Endothelial cell of umbilical vein (primary cell): ENCODE data around the gene USE1. TPM values are rescaled to one million over a fixed set of nuclear protein-coding genes. Genes with fewer than 3 reads are reported as not detected.
A peak's percentile ranks its signal among the peaks of the same experiment; 100 is the strongest.

ENCODE experiments used
- BruUV-seq: library from RNA; stranded (reverse); fragments of 400-500 nt; replicated peaks from 2 replicates; lab custom pipeline; 2021; lab: Mats Ljungman, UMichigan
- CTCF ChIA-PET: fragments of 300-600, 350-600 bp; sonication (Branson Sonifier 250); formaldehyde crosslinking; loops from one replicate; lab custom pipeline; 2021; ENCODE audit warnings: antibody characterized with exemption, inconsistent platforms; lab: Charles Lee
- POLR2A ChIA-PET: fragments of 300-600, 350-600 bp; sonication (Branson Sonifier 250); formaldehyde crosslinking; loops from one replicate; lab custom pipeline; 2021; ENCODE audit warnings: antibody characterized with exemption, inconsistent platforms; lab: Charles Lee
- DNase-seq: peaks from one replicate; pipeline ENCODE4 v3.0.0-alpha.2; 2011; ENCODE audit warnings: low read depth, low spot score
- FAIRE-seq: peaks from 2 replicates; lab custom pipeline; 2011; peaks lifted over from hg19 to GRCh38; lab: Jason Lieb, UNC
- H2AFZ ChIP-seq: 2 replicates; pipeline ENCODE4 v1.6.0; 2012; ENCODE audit warnings: low read depth, low read length, control low read depth, inconsistent platforms
- H3K27ac ChIP-seq: 2 replicates; pipeline ENCODE4 v1.5.1; 2011; ENCODE audit warnings: low read depth, mild to moderate bottlenecking, control low read depth, low read length, moderate library complexity; ENCODE audit not compliant: insufficient read depth
- H3K27me3 ChIP-seq, 2 experiments: 2 replicates each; pipeline versions ENCODE4 v1.6.0 to v1.6.1; 2011; ENCODE audit warnings: low read length in 2 of 2, mixed read lengths in 1 of 2; ENCODE audit not compliant: control insufficient read depth in 2 of 2, insufficient read depth in 2 of 2
- H3K36me3 ChIP-seq, 2 experiments: 2 replicates in 1 of 2; 3 replicates in 1 of 2; pipeline ENCODE4 v1.5.1; 2011; ENCODE audit warnings: low read length in 2 of 2, mild to moderate bottlenecking in 1 of 2, moderate library complexity in 1 of 2; ENCODE audit not compliant: control insufficient read depth in 2 of 2, insufficient read depth in 2 of 2; ENCODE audit errors: extremely low read depth in 1 of 2
- H3K4me1 ChIP-seq: 3 replicates; pipeline ENCODE4 v1.5.1; 2011; ENCODE audit warnings: mild to moderate bottlenecking, low read length; ENCODE audit not compliant: control insufficient read depth, insufficient read depth; ENCODE audit errors: extremely low read depth
- H3K4me2 ChIP-seq: 2 replicates; pipeline ENCODE4 v1.6.1; 2011; ENCODE audit warnings: low read length, control low read depth, mixed read lengths; ENCODE audit not compliant: insufficient read depth
- H3K4me3 ChIP-seq, 3 experiments: fragments of 200-600 bp in 1 of 3; sonication (generic), shearing (Covaris generic) in 1 of 3; replicated peaks in 1 of 3; 2 replicates each; pipeline ENCODE4 v1.5.1; 2011 to 2016; ENCODE audit warnings: control low read depth in 3 of 3, low read length in 3 of 3, mild to moderate bottlenecking in 2 of 3, inconsistent platforms in 1 of 3, low read depth in 1 of 3, moderate library complexity in 1 of 3; ENCODE audit not compliant: insufficient read depth in 1 of 3
- H3K79me2 ChIP-seq: 2 replicates; pipeline ENCODE4 v1.6.0; 2012; ENCODE audit warnings: low read length, inconsistent platforms; ENCODE audit not compliant: control insufficient read depth, insufficient read depth
- H3K9ac ChIP-seq: replicated peaks from 2 replicates; pipeline ENCODE3; 2011; ENCODE audit warnings: low read length, control low read depth; ENCODE audit not compliant: insufficient read depth; ENCODE audit errors: extremely low read depth
- H3K9me1 ChIP-seq: replicated peaks from 3 replicates; pipeline ENCODE4 v1.6.0; 2011; ENCODE audit warnings: mild to moderate bottlenecking, low read length; ENCODE audit not compliant: control insufficient read depth, insufficient read depth; ENCODE audit errors: extremely low read depth
- H3K9me3 ChIP-seq: replicated peaks from 2 replicates; pipeline ENCODE4 v1.5.1; 2012; ENCODE audit warnings: low read length, inconsistent platforms; ENCODE audit not compliant: control insufficient read depth, insufficient read depth
- H4K20me1 ChIP-seq: replicated peaks from 2 replicates; pipeline ENCODE3; 2011; ENCODE audit warnings: mild to moderate bottlenecking, low read length; ENCODE audit not compliant: control insufficient read depth, insufficient read depth; ENCODE audit errors: extremely low read depth
- EZH2 ChIP-seq: IDR thresholded peaks from 2 replicates; pipeline ENCODE4 v1.6.1; 2012; ENCODE audit warnings: borderline replicate concordance, low read depth, mild to moderate bottlenecking, moderate library complexity, low read length, inconsistent platforms; ENCODE audit not compliant: severe bottlenecking
- FOS ChIP-seq: IDR thresholded peaks from 2 replicates; pipeline ENCODE4 v1.6.1; 2011; ENCODE audit warnings: mild to moderate bottlenecking, low read length, moderate library complexity, borderline replicate concordance; ENCODE audit not compliant: insufficient read depth
- GATA2 ChIP-seq: IDR thresholded peaks from 2 replicates; pipeline ENCODE4 v1.7.0; 2011; ENCODE audit warnings: low read depth, mild to moderate bottlenecking, moderate library complexity, mixed read lengths, low read length; ENCODE audit not compliant: insufficient read length, insufficient read depth
- JUN ChIP-seq: IDR thresholded peaks from 2 replicates; pipeline ENCODE4 v1.6.1; 2011; ENCODE audit warnings: borderline replicate concordance, low read depth; ENCODE audit not compliant: insufficient read length, insufficient read depth
- MYC ChIP-seq: IDR thresholded peaks from one replicate; pipeline ENCODE4 v1.6.1; 2011; ENCODE audit warnings: mild to moderate bottlenecking, low read depth, low read length
- POLR2A ChIP-seq: IDR thresholded peaks from 2 replicates; pipeline ENCODE4 v1.6.1; 2012; ENCODE audit warnings: low read depth, mild to moderate bottlenecking, control low read depth, low read length
- POLR2AphosphoS5 ChIP-seq: IDR thresholded peaks from 2 replicates; pipeline ENCODE4 v1.6.1; 2012; ENCODE audit warnings: low read depth, mild to moderate bottlenecking, control low read depth, low read length, moderate library complexity; ENCODE audit not compliant: insufficient read depth
- dilution Hi-C: fragments of 300-500 bp; cut with MboI; formaldehyde crosslinking; loops from one replicate; pipeline ENCODE4 v1.15.0; 2019; ENCODE audit warnings: low sequenced_read_pairs; ENCODE audit not compliant: extremely low pct_ligation_motif_present
- intact Hi-C: fragments of 100-400 bp; cut with micrococcal nuclease; formaldehyde crosslinking; loops from one replicate; pipeline ENCODE4 v1.10.0; 2022
- polyA plus RNA-seq, 4 experiments: library from polyadenylated mRNA; depleted of rRNA in 3 of 4; stranded (reverse) in 3 of 4; unstranded in 1 of 4; fragments of >200 nt; gene quantifications; 2 replicates each; pipeline versions ENCODE4 v1.2.1 to v1.2.3, GENCODE V29; 2011 to 2012; ENCODE audit warnings: missing spikeins in 1 of 4
- total RNA-seq: library from RNA; stranded (reverse); gene quantifications from 2 replicates; pipeline ENCODE4 v1.2.3, GENCODE V29; 2021
- TF ChIP-seq, protein P1 (sequence below), 2 donors: IDR thresholded peaks; 1 replicate in 1 of 2; 2 replicates in 1 of 2; pipeline ENCODE4 v1.5.1; 2011; ENCODE audit warnings: low read length in 2 of 2, mild to moderate bottlenecking in 2 of 2, moderate library complexity in 2 of 2, control low read depth in 1 of 2, inconsistent platforms in 1 of 2, low read depth in 1 of 2; ENCODE audit not compliant: insufficient read depth in 1 of 2; ENCODE audit errors: extremely low read depth in 1 of 2
- TF ChIP-seq, protein P2 (sequence below): IDR thresholded peaks from 2 replicates; pipeline ENCODE4 v1.6.1; 2011; ENCODE audit not compliant: insufficient read depth, insufficient read length

The USE1 gene
- total and polyA plus RNA-seq, 2 donors (not counting 3 experiments of a cell fraction or from before 2014, with no cell fraction given) = 21.3 to 27.6 TPM

DNA sequence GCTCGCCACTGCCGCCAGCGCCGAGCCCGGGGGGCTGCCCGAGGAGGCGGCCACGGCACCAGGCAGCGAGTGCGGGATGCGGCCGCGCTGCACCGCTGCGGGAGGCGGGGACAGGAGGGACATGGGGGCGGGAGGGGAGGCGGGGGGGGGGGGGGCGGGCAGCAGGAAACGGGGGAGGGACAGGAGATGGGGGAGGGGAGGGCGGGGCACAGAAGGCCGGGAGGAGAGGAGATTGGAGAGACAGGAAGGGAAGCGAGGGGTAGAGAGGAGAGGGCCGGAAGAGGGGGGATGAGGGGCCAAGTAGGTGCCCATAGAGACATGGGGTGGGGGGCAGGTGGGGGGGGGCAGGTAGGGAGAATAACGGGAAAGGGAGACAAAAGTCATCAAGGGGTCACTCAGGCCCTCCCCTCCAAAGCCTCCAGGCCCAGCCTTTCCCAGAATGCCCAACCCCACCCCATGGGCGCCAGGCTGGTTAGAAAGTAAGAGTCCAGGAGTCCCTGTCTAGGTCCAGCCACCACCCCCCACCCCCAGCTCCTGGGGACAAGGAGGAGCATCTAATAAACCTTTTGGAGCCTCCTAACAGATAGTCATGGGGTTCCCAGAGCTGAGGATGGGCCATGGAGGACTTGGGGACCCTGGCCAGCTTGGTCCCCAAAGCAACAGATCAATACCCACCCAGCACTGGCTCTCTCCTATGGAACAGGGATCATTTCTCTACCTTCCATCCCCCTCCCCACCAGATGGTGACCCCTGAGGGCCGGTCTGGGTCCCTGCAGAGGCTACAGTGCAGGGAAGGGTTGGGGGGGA, 21.0 kb downstream of the USE1 start:
- no peak for DNase-seq
- Histone ChIP-seq H3K9me1 (no peaks in the 10 kb centered on the region), H2AFZ (peak overlapping the region; percentile 31), H3K36me3 (peaks cover 4 to 11% of the 10 kb centered on the region in 2 experiments), H3K9me3 (no peaks in the 10 kb centered on the region), H3K9ac (no peak overlapping the region), H3K27ac (no peak overlapping the region), H4K20me1 (no peaks in the 10 kb centered on the region), H3K27me3 (no peaks in the 10 kb centered on the region), H3K4me3 (peak overlapping the region; percentile 24 to 46 (median 45)), H3K79me2 (peaks cover 18% of the 10 kb centered on the region), H3K4me1 (peaks cover 11% of the 10 kb centered on the region), H3K4me2 (peak overlapping the region; percentile 88)
- peak; percentile 21 for FAIRE-seq
- no peak for TF ChIP-seq FOS
- TF ChIP-seq JUN = no peak
- TF ChIP-seq MYC = no peak
- TF ChIP-seq, protein P1, sequence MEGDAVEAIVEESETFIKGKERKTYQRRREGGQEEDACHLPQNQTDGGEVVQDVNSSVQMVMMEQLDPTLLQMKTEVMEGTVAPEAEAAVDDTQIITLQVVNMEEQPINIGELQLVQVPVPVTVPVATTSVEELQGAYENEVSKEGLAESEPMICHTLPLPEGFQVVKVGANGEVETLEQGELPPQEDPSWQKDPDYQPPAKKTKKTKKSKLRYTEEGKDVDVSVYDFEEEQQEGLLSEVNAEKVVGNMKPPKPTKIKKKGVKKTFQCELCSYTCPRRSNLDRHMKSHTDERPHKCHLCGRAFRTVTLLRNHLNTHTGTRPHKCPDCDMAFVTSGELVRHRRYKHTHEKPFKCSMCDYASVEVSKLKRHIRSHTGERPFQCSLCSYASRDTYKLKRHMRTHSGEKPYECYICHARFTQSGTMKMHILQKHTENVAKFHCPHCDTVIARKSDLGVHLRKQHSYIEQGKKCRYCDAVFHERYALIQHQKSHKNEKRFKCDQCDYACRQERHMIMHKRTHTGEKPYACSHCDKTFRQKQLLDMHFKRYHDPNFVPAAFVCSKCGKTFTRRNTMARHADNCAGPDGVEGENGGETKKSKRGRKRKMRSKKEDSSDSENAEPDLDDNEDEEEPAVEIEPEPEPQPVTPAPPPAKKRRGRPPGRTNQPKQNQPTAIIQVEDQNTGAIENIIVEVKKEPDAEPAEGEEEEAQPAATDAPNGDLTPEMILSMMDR (IDR thresholded peaks at IDR 0.05; ENCODE audit: extremely low read depth in 1 of 2, insufficient read depth in 1 of 2, low read depth in 1 of 2, low read length in 2 of 2) = no peak
- no peak for TF ChIP-seq POLR2AphosphoS5
- TF ChIP-seq GATA2 = no peak
- TF ChIP-seq, protein P2, sequence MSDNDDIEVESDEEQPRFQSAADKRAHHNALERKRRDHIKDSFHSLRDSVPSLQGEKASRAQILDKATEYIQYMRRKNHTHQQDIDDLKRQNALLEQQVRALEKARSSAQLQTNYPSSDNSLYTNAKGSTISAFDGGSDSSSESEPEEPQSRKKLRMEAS = no peak
- TF ChIP-seq POLR2A = no peak
- no peak for TF ChIP-seq EZH2
- dilution Hi-C loops (no loop called here), intact Hi-C loops (loop anchor here (1.0 to 2.0 kb wide), 2 partner anchors 31 kb away; partner anchors contain the start of gene BABAM1)
- CTCF ChIA-PET = interaction anchor here (0.6 to 1.8 kb wide), 20 partner anchors 8 to 522 kb away, joined by 3 to 16 read pairs (median 4); partner anchors contain the start of genes BABAM1, OCEL1 and USE1
- POLR2A ChIA-PET = interaction anchor here (1.0 to 1.1 kb wide), 2 partner anchors 10 to 45 kb away, joined by 4 to 5 read pairs; partner anchors contain the start of genes ANKLE1 and OCEL1
- no TSS peak for BruUV-seq
